IgD-negative memory B cell (primary cell): Measurements from ENCODE around the gene ACRBP. TPM values are rescaled to one million over a fixed set of nuclear protein-coding genes. Genes with fewer than 3 reads are reported as not detected.
A peak's percentile ranks its signal among the peaks of the same experiment; 100 is the strongest.

ENCODE experiments used
- H3K27ac Mint-ChIP-seq, 3 donors: one replicate each; pipeline ENCODE4 v1.8.0; 2020 to 2022; ENCODE audit warnings: mild to moderate bottlenecking in 3 of 3, mixed read lengths in 3 of 3, moderate library complexity in 1 of 3
- H3K27me3 Mint-ChIP-seq: one replicate; pipeline ENCODE4 v1.8.0; 2021; ENCODE audit warnings: mixed read lengths
- H3K36me3 Mint-ChIP-seq: one replicate; pipeline ENCODE4 v1.8.0; 2020; ENCODE audit warnings: mild to moderate bottlenecking, mixed read lengths
- H3K4me1 Mint-ChIP-seq, 3 donors: one replicate each; pipeline ENCODE4 v1.8.0; 2020 to 2022; ENCODE audit warnings: mixed read lengths in 3 of 3, mild to moderate bottlenecking in 1 of 3
- H3K4me3 Mint-ChIP-seq, 4 donors: one replicate each; pipeline ENCODE4 v1.8.0; 2020 to 2022; ENCODE audit warnings: mild to moderate bottlenecking in 4 of 4, mixed read lengths in 4 of 4, moderate library complexity in 3 of 4
- H3K9me3 Mint-ChIP-seq, 3 donors: one replicate each; pipeline ENCODE4 v1.8.0; 2020 to 2021; ENCODE audit warnings: mixed read lengths in 3 of 3, mild to moderate bottlenecking in 1 of 3
- polyA plus RNA-seq: library from polyadenylated mRNA; unstranded; fragments of 300-500 nt; fragmentation: Illumina TruSeq; gene quantifications from one replicate; pipeline ENCODE4 v1.2.3, GENCODE V29; 2021

Gene ACRBP
- polyA plus RNA-seq = 5.8 TPM

- H3K4me1 Mint-ChIP-seq = peaks cover 29 to 37% (median 37%) of the 10 kb centered on the region in 3 donors
- peak within 1 kb of the TSS; percentile 81 to 92 (median 88) for H3K4me3 Mint-ChIP-seq
- H3K27me3 Mint-ChIP-seq = no peaks in the 10 kb centered on the region
- H3K36me3 Mint-ChIP-seq = peaks cover 11% of the 10 kb centered on the region
- H3K9me3 Mint-ChIP-seq = no peaks in the 10 kb centered on the region
- peak within 1 kb of the TSS; percentile 60 to 88 (median 76) for H3K27ac Mint-ChIP-seq
Observed at GRCh38 chr12:6647083-6647604, at the start of gene ACRBP. ACRBP (minus strand) TSS chr12:6647432; CDS start chr12:6647366, 66 bp downstream.

GRCh38 chr12:6695313-6696045 is 48.2 kb upstream of the ACRBP start:
- Mint-ChIP-seq H3K4me1 (peaks cover 11 to 34% (median 27%) of the 10 kb centered on the region in 3 donors), H3K4me3 (peak overlapping the region in 1 of 4 donors; percentile 75), H3K27ac (peak overlapping the region in 1 of 3 donors; percentile 34), H3K9me3 (no peaks in the 10 kb centered on the region), H3K36me3 (no peaks in the 10 kb centered on the region), H3K27me3 (peaks cover 8% of the 10 kb centered on the region)

DNA sequence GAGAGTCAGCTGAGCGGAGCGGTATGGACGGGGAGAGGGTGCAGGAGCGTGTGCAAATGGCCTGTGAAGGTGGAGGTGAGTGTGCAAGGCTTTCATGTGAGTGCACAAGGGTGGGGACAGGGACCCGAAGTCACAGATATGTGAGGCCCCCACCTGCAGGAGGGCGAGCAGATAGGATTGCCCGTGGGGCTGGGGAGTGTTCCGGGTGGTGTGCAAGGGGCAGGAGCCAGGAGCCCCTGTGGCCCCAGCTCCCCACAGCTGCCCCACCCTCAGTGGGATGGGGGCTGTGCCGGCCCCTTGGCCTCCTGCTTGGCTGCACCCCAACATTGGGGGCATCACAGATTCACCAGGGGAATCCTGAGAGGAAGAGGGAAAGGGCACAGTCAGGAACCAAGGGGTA is 47.5 kb upstream of the ACRBP start:
- H3K27ac Mint-ChIP-seq = no peak overlapping the region
- no peak overlapping the region for H3K4me3 Mint-ChIP-seq
- no peaks in the 10 kb centered on the region for H3K9me3 Mint-ChIP-seq
- H3K4me1 Mint-ChIP-seq = peaks cover 17 to 40% (median 26%) of the 10 kb centered on the region in 3 donors
- peaks cover 6% of the 10 kb centered on the region for H3K27me3 Mint-ChIP-seq
- no peaks in the 10 kb centered on the region for H3K36me3 Mint-ChIP-seq

GRCh38 chr12:6693832-6694355 is 46.7 kb upstream of the ACRBP start:
- H3K9me3 Mint-ChIP-seq = no peaks in the 10 kb centered on the region
- H3K4me1 Mint-ChIP-seq = peaks cover 23 to 38% (median 24%) of the 10 kb centered on the region in 3 donors
- H3K4me3 Mint-ChIP-seq = no peak overlapping the region
- no peaks in the 10 kb centered on the region for H3K36me3 Mint-ChIP-seq
- no peak overlapping the region for H3K27ac Mint-ChIP-seq
- peaks cover 2% of the 10 kb centered on the region for H3K27me3 Mint-ChIP-seq

DNA sequence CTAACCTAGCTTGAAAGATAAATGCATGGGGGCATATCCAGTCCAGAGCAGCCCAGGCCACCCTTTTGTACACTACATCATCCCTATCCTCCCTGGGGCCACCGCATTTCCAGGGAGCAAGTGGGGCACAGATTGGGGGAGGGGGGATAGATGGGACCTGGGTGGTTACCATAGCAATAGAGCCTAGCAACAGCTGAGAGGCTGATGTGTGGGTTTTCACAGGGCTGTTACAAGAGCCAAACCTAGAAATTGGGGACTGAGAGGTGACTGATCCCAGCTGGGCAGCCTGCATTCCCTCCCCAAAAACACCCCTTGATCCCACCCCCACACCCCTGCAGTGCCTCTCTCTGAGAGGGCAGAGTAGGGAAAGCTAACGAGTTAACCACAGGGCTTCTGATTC is 45.7 kb upstream of the ACRBP start:
- peaks cover 23 to 41% (median 23%) of the 10 kb centered on the region in 3 donors for H3K4me1 Mint-ChIP-seq
- peaks cover 2% of the 10 kb centered on the region for H3K27me3 Mint-ChIP-seq
- no peak overlapping the region for H3K27ac Mint-ChIP-seq
- H3K36me3 Mint-ChIP-seq = no peaks in the 10 kb centered on the region
- H3K4me3 Mint-ChIP-seq = no peak overlapping the region
- H3K9me3 Mint-ChIP-seq = no peaks in the 10 kb centered on the region

DNA sequence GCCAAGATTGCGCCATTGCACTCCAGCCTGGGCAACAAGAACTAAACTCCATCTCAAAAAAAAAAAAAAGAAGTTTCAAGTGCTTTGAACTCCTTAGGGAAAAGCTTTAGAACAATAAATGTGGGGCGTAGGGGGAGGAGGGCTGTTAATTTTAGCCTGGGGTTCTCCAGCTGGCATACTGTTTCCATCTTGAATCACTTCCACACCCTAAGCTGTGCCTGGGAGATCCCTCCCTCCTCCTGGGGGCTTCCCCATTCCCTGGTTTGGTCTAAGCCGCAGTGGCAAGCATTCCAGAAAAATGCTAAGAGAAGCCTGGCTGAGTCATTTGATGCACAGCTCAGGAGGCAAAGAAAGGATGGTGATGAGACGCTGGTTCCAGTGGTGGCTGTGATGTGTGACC is 44.2 kb upstream of the ACRBP start:
- Mint-ChIP-seq H3K36me3 (no peaks in the 10 kb centered on the region), H3K27ac (no peak overlapping the region), H3K9me3 (no peaks in the 10 kb centered on the region), H3K27me3 (peaks cover 2% of the 10 kb centered on the region), H3K4me3 (peak overlapping the region in 1 of 4 donors; percentile 39), H3K4me1 (peaks cover 29 to 42% (median 30%) of the 10 kb centered on the region in 3 donors)

DNA sequence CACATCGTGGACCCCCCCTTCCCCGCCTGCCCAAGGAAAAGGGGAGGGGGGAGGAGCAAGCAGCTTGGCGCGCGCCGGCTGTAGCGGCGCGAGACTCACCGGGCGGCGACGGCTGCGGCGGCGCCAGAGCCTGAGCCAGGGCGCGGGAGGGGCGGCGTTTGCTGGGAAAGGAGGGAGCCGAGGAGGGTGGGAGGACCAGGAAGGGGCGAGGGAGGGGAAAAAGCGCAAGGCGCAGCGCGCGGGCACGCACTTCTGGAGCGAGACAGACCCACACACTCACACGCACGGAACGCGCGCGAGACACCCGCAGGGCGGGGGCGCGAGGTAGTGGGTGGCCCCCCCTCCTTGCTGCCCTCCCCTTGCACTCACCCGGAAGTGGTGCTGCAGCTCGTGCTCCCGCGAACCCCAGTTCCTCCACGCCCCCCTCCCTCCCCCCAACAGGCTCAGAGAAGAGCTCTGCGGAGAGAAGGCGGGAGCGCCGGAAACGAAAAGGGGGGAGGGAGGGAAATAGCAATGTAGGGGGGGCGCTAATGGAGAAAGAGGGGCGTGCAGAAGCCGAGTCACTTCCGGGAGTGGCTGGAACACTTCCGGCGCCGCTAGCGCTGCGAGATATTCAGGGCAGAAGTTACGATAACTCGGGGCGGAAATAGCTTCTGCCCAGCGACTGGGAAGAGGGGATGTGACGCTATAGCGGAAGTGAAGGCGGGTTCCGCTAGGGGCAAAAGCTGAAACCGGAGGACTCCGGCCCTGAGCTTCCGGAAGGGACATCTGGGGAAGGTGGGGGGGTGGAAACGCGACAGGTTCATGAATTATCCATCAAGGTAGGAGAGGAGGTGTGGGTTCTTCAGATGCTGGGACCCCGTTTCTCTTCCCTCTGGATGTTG is 42.0 kb upstream of the ACRBP start, which contains the start of gene ZNF384:
ZNF384 (minus strand) TSS at position 377 of the 884 bp plus-strand sequence. CDS start 9,855 bp downstream, outside the sequence.
- H3K27ac Mint-ChIP-seq = peak within 1 kb of the TSS; percentile 87 to 99 (median 95)
- no peaks in the 10 kb centered on the region for H3K36me3 Mint-ChIP-seq
- H3K4me1 Mint-ChIP-seq = peaks cover 31 to 46% (median 39%) of the 10 kb centered on the region in 3 donors
- H3K4me3 Mint-ChIP-seq = peak within 1 kb of the TSS; percentile 90 to 98 (median 95)
- no peaks in the 10 kb centered on the region for H3K27me3 Mint-ChIP-seq
- no peaks in the 10 kb centered on the region for H3K9me3 Mint-ChIP-seq

DNA sequence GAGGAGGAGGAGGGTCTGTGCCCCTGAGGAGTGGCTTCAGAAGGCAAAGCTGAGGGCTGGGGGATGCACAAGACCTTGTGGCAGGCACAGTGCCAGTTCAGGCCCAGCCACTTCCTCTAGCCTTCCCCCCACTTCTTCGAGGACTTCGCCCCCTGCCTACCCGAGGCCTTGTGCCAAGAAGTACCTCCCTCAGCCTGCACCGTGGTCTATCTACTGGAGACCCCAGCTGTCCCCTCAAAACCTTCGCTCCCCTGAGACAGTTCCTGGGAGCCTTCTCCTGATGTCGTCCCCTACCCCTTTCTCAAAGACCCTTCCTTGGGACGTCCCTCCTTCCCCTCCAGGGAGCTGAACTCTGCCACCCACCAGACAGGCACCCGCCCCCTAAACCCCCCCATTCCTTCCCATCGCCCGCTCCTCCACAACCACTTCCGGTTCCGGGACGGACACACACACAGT is 41.3 kb upstream of the ACRBP start:
- peak overlapping the region; percentile 87 to 99 (median 95) for H3K27ac Mint-ChIP-seq
- peak overlapping the region; percentile 90 to 98 (median 95) for H3K4me3 Mint-ChIP-seq
- no peaks in the 10 kb centered on the region for H3K27me3 Mint-ChIP-seq
- H3K4me1 Mint-ChIP-seq = peaks cover 31 to 47% (median 39%) of the 10 kb centered on the region in 3 donors
- no peaks in the 10 kb centered on the region for H3K36me3 Mint-ChIP-seq
- H3K9me3 Mint-ChIP-seq = no peaks in the 10 kb centered on the region

- Mint-ChIP-seq H3K4me3 (peak overlapping the region in 3 of 4 donors; percentile 39 to 90 (median 42)), H3K9me3 (no peaks in the 10 kb centered on the region), H3K27ac (peak overlapping the region in 1 of 3 donors; percentile 87), H3K27me3 (no peaks in the 10 kb centered on the region), H3K4me1 (peaks cover 38 to 51% (median 44%) of the 10 kb centered on the region in 3 donors), H3K36me3 (no peaks in the 10 kb centered on the region)
Observed at GRCh38 chr12:6685814-6686213, 38.6 kb upstream of the ACRBP start.

DNA sequence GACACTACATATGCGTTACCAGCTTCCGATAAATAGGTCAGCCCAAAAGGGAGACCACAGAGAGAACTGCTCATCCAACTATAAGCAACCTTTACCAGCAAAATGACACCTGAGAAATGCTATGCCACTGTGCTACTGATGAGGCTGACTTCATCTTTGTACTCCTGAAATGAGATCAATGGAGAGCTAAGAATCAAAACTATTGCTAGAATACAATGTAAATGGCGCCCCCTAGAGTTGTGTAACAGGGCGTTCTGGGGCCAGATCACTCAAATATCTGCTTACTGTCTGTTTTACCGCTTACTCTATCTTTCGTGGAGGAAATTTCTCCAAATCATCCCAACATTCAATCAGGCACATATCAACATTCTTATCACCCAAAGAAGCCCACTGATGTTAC is 37.4 kb upstream of the ACRBP start:
- Mint-ChIP-seq H3K4me3 (peak overlapping the region in 1 of 4 donors; percentile 81), H3K4me1 (peaks cover 38 to 45% (median 38%) of the 10 kb centered on the region in 3 donors), H3K9me3 (no peaks in the 10 kb centered on the region), H3K27ac (peak overlapping the region in 1 of 3 donors; percentile 71), H3K27me3 (no peaks in the 10 kb centered on the region), H3K36me3 (no peaks in the 10 kb centered on the region)

DNA sequence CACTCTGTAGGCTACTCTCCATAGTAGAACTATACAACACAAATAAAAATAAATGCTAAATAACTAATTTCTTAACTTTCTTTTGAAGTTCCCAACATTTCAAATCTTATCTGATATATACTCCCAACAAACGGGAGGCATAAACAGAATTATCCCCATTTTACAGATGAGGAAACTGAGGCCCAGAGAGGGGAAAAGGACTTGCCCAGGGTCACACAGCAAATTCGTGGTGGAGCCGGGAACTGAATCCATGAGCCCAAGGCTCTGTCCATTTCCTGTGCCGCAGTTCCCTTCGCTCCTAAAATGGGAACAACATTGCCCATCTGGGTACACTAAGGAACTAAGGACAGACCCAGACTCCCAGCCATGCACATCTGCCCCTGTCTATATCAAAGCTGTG is 29.7 kb upstream of the ACRBP start:
- H3K27ac Mint-ChIP-seq = no peak overlapping the region
- no peak overlapping the region for H3K4me3 Mint-ChIP-seq
- H3K9me3 Mint-ChIP-seq = no peaks in the 10 kb centered on the region
- no peaks in the 10 kb centered on the region for H3K27me3 Mint-ChIP-seq
- no peaks in the 10 kb centered on the region for H3K36me3 Mint-ChIP-seq
- H3K4me1 Mint-ChIP-seq = peaks cover 5 to 9% (median 9%) of the 10 kb centered on the region in 3 donors

DNA sequence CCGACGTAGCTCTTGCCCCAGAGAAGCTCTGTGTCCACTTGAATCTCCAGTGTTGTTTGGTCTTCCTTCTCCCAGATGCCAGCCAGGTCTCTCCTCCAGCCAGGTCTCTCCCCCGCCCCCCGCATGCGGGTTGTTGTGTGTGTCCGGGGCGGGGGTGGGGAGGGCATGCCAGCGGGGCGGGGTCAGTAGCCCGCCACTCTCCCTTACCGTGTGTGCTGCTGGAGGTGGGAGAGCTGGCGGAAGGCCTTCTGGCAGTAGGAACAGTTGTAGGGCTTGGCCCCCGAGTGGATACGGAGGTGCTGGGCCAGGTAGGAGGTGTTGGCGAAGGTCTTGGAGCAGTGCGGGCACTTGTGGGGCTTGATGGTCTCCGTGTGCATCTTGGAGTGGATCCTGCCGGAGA is 24.9 kb upstream of the ACRBP start:
- H3K27ac Mint-ChIP-seq = no peak overlapping the region

DNA sequence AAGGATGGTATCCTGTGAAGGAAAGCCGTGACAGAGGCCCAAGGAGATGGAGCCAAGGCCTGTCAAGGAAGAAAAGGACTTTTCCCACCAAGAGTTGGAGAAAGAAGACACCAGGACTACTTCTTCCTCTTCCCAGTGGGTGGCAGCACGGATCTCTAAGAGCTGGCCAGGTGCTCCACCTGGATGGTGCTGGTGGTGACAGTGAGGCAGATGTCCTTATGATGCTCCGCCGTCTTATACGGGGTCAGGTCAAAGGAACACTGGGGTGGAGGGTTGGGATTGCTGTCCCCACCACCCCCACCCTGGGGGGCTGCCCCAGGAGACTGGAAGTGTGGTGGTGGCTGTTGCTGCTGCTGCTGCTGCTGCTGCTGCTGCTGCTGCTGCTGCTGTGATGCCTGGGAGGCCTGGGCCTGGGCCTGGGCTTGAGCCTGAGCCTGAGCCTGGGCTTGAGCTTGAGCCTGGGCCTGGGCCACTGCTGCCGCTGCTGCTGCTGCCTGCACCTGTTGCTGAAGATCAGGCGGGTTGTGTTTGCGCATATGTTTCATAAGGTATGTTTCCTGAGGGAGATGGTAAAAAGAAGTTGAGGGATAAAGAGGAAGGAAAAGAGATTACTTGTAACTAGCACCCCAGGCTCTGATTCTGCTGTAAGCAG is 20.5 kb upstream of the ACRBP start:
- no peaks in the 10 kb centered on the region for H3K9me3 Mint-ChIP-seq
- no peaks in the 10 kb centered on the region for H3K27me3 Mint-ChIP-seq
- H3K4me3 Mint-ChIP-seq = no peak overlapping the region
- peaks cover 7 to 13% (median 9%) of the 10 kb centered on the region in 3 donors for H3K4me1 Mint-ChIP-seq
- peaks cover 3% of the 10 kb centered on the region for H3K36me3 Mint-ChIP-seq
- H3K27ac Mint-ChIP-seq = no peak overlapping the region

More for the DNA sequence above, 24.9 kb upstream of the ACRBP start:
- no peak overlapping the region for H3K4me3 Mint-ChIP-seq
- no peaks in the 10 kb centered on the region for H3K27me3 Mint-ChIP-seq
- peaks cover 3% of the 10 kb centered on the region for H3K36me3 Mint-ChIP-seq
- peaks cover under 1 to 7% (median 1%) of the 10 kb centered on the region in 3 donors for H3K4me1 Mint-ChIP-seq
- no peaks in the 10 kb centered on the region for H3K9me3 Mint-ChIP-seq

DNA sequence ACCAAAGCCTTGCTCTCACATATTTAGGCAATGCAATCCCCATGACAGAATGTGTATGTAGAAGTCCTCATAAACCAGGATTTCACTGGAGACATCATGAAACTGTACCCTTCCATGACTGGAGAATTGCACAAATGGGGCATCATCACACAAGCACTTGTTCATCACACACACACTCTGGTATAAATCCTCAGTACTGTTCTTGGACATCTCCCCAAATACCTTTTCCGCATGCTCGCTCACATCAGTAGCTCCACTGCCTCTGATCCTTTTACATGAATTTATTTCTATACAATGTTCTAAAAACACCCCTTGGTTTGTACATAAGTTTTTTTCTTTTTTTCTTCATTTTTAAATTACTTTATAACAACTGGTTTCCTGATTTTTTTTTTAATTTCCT is 19.0 kb upstream of the ACRBP start:
- H3K4me3 Mint-ChIP-seq = no peak overlapping the region
- H3K27ac Mint-ChIP-seq = no peak overlapping the region
- H3K9me3 Mint-ChIP-seq = no peaks in the 10 kb centered on the region
- H3K36me3 Mint-ChIP-seq = no peaks in the 10 kb centered on the region
- no peaks in the 10 kb centered on the region for H3K27me3 Mint-ChIP-seq
- peaks cover 11 to 18% (median 15%) of the 10 kb centered on the region in 3 donors for H3K4me1 Mint-ChIP-seq
